PFSK-1 (cell line): ENCODE data around the gene DNAH17.

Source experiments
- FOXP2 ChIP-seq: optimal IDR thresholded peaks from 2 replicates; pipeline ENCODE3; 2011; ENCODE audit warnings: borderline replicate concordance, control low read depth, inconsistent platforms; ENCODE audit not compliant: insufficient read depth; ENCODE audit errors: extremely low read length, extremely low read depth
- POLR2AphosphoS5 ChIP-seq: IDR thresholded peaks from 2 replicates; pipeline ENCODE4 v1.6.1; 2012; ENCODE audit warnings: low read depth, mild to moderate bottlenecking, control low read depth, low read length, moderate library complexity
- SIN3A ChIP-seq: IDR thresholded peaks from 2 replicates; pipeline ENCODE4 v1.6.1; 2012; ENCODE audit warnings: mild to moderate bottlenecking, low read length, moderate library complexity, borderline replicate concordance; ENCODE audit not compliant: insufficient read depth
- TAF1 ChIP-seq: IDR thresholded peaks from 2 replicates; pipeline ENCODE4 v1.6.1; 2012; ENCODE audit warnings: low read length, control low read depth, borderline replicate concordance; ENCODE audit not compliant: insufficient read depth
- TF ChIP-seq, protein P1 (sequence below), 2 experiments: IDR thresholded peaks; 2 replicates each; pipeline versions ENCODE4 v1.6.1 to v1.8.0; 2011 to 2012; ENCODE audit warnings: low read depth in 2 of 2, low read length in 2 of 2, control low read depth in 1 of 2, inconsistent platforms in 1 of 2, mild to moderate bottlenecking in 1 of 2, moderate library complexity in 1 of 2; ENCODE audit not compliant: insufficient read depth in 1 of 2

DNAH17 gene

DNA sequence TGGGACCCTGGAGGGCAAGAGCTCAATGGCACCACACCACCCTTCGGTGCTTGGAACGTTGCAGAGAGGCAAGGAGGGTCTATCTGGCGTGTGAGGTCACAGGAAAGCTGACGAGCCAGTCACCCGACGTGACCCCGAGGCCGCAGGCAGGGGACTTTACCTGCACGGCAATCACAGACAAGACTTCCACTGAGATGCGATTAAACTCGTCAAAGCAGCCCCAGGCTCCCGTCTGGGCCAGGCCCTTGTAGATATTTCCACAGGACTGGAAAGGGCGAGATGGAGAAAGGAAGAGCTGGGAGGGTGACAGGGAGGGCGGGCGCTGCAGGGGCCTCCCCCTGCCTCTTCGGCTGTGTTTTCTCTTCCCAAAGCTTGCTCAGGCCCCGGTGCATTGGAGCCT is 78.3 kb downstream of the DNAH17 start:
- TF ChIP-seq TAF1: no peak
- no peak for TF ChIP-seq SIN3A
- TF ChIP-seq, protein P1, sequence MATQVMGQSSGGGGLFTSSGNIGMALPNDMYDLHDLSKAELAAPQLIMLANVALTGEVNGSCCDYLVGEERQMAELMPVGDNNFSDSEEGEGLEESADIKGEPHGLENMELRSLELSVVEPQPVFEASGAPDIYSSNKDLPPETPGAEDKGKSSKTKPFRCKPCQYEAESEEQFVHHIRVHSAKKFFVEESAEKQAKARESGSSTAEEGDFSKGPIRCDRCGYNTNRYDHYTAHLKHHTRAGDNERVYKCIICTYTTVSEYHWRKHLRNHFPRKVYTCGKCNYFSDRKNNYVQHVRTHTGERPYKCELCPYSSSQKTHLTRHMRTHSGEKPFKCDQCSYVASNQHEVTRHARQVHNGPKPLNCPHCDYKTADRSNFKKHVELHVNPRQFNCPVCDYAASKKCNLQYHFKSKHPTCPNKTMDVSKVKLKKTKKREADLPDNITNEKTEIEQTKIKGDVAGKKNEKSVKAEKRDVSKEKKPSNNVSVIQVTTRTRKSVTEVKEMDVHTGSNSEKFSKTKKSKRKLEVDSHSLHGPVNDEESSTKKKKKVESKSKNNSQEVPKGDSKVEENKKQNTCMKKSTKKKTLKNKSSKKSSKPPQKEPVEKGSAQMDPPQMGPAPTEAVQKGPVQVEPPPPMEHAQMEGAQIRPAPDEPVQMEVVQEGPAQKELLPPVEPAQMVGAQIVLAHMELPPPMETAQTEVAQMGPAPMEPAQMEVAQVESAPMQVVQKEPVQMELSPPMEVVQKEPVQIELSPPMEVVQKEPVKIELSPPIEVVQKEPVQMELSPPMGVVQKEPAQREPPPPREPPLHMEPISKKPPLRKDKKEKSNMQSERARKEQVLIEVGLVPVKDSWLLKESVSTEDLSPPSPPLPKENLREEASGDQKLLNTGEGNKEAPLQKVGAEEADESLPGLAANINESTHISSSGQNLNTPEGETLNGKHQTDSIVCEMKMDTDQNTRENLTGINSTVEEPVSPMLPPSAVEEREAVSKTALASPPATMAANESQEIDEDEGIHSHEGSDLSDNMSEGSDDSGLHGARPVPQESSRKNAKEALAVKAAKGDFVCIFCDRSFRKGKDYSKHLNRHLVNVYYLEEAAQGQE (IDR thresholded peaks at IDR 0.05; ENCODE audit: insufficient read depth in 1 of 2, low read depth in 2 of 2, low read length in 2 of 2): no peak
- no peak for TF ChIP-seq POLR2AphosphoS5

DNA sequence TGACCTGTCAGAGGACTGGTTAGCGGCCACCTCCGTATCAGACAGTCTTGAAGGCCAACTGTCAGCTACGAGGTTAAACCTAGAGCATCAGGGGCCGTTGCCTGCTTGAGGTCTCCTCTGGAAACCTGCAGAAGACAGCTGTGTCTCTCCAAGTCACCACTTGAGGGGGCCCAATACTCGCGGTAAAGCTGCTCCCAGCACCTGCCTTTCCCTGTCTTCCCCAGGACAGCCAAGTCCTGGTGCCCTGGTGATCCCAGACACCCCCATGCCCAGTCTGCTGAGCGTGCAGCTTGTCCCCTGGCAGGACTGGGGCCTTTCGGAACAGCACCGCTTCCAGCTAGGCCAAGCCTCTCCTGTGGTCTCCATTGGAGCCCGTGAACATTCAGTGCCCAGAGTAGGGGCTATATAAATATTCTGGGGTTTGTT is 80.1 kb downstream of the DNAH17 start:
- TF ChIP-seq SIN3A: no peak
- TF ChIP-seq TAF1: no peak
- TF ChIP-seq FOXP2: no peak
- TF ChIP-seq, protein P1 (IDR thresholded peaks at IDR 0.05; ENCODE audit: insufficient read depth in 1 of 2, low read depth in 2 of 2, low read length in 2 of 2): no peak
- no peak for TF ChIP-seq POLR2AphosphoS5

DNA sequence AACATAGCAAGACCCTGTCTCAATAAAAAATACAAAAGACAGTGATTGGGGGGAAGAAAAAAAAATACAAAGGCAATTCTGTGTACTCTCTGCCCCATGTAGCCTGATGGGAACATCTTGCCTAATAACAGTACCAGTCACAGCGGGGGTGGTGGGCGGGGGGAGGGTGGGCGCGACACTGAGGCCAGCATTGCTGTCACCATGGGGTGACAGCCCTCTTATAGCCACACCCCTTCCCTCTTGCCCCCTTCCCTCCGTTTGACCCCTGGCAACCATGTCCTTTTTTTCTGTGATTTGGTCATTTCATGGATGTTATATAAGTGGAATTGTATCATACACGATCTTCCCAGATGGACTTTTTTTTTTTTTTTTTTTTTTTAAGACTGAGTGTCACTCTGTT is 80.9 kb downstream of the DNAH17 start:
- TF ChIP-seq, protein P1 (IDR thresholded peaks at IDR 0.05; ENCODE audit: insufficient read depth in 1 of 2, low read depth in 2 of 2, low read length in 2 of 2): no peak
- TF ChIP-seq POLR2AphosphoS5 (no peak), SIN3A (no peak), TAF1 (no peak), FOXP2 (no peak)

DNA sequence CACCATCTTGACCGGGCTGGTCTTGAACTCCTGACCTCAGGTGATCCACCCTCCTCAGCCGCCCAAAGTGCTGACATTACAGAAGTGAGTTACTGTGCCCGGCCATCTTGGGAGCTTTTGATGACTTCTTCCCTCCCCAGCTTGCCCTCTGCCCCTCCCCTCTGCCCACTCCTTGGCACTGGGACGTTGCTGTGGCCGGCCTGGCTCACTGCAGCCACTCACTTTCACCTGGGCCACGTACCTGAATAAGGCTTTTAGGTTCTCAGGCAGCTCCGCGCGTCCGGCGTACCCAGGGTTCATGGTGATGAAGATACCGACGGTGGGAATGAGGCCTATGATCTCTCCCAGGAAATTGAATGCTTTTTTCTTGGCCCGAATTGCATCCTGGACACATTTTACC is 81.6 kb downstream of the DNAH17 start:
- TF ChIP-seq POLR2AphosphoS5 (no peak), SIN3A (no peak), TAF1 (no peak), FOXP2 (no peak)
- TF ChIP-seq, protein P1 (IDR thresholded peaks at IDR 0.05; ENCODE audit: insufficient read depth in 1 of 2, low read depth in 2 of 2, low read length in 2 of 2): no peak
